WTC11 (cell line): ENCODE measurements around the gene MLYCD.

Source experiments
- FOXK1 ChIP-seq: sonication (generic); formaldehyde crosslinking; IDR thresholded peaks from 2 replicates; pipeline ENCODE4 v1.8.0; 2022; ENCODE audit warnings: mild to moderate bottlenecking, moderate library complexity, missing genetic modification reagents
- GRHL2 ChIP-seq: fragments of 250-450 bp; sonication (Bioruptor Pico); IDR thresholded peaks from 2 replicates; pipeline ENCODE4 v1.8.0; 2022; ENCODE audit warnings: mild to moderate bottlenecking, moderate library complexity; ENCODE audit not compliant: insufficient replicate concordance, severe bottlenecking
- JUN ChIP-seq: sonication (generic); formaldehyde crosslinking; IDR thresholded peaks from 2 replicates; pipeline ENCODE4 v1.8.0; 2023; ENCODE audit warnings: mild to moderate bottlenecking, missing genetic modification reagents
- NFATC4 ChIP-seq: fragments of 250-450 bp; sonication (Bioruptor Pico); IDR thresholded peaks from 2 replicates; pipeline ENCODE4 v1.9.0; 2021; ENCODE audit warnings: mild to moderate bottlenecking
- NFYB ChIP-seq: sonication (generic); formaldehyde crosslinking; conservative IDR thresholded peaks from 2 replicates; pipeline ENCODE4 v1.8.0; 2022; ENCODE audit warnings: low read depth, missing genetic modification reagents
- NR2C2 ChIP-seq: sonication (generic); formaldehyde crosslinking; IDR thresholded peaks from 2 replicates; pipeline ENCODE4 v1.8.0; 2022; ENCODE audit warnings: mild to moderate bottlenecking, missing genetic modification reagents
- SP1 ChIP-seq: sonication (generic); formaldehyde crosslinking; conservative IDR thresholded peaks from 2 replicates; pipeline ENCODE4 v1.8.1; 2022; ENCODE audit warnings: missing genetic modification reagents
- ZNF138 ChIP-seq: sonication (generic); formaldehyde crosslinking; conservative IDR thresholded peaks from 2 replicates; pipeline ENCODE4 v1.8.1; 2022; ENCODE audit warnings: mild to moderate bottlenecking, moderate library complexity, missing genetic modification reagents
- TF ChIP-seq, protein P1 (sequence below): fragments of 200-600 bp; IDR thresholded peaks from 2 replicates; pipeline ENCODE4 v1.8.0; 2022; ENCODE audit warnings: antibody characterized with exemption
- TF ChIP-seq, protein P2 (sequence below): sonication (generic); formaldehyde crosslinking; IDR thresholded peaks from 2 replicates; pipeline ENCODE4 v1.8.0; 2023; ENCODE audit warnings: missing genetic modification reagents
- TF ChIP-seq, protein P3 (sequence below): sonication (generic); formaldehyde crosslinking; conservative IDR thresholded peaks from 2 replicates; pipeline ENCODE4 v1.8.1; 2022; ENCODE audit warnings: mild to moderate bottlenecking, missing genetic modification reagents
- TF ChIP-seq, protein P4 (sequence below): sonication (generic); formaldehyde crosslinking; IDR thresholded peaks from 2 replicates; pipeline ENCODE4 v1.8.0; 2022; ENCODE audit warnings: mild to moderate bottlenecking, missing genetic modification reagents

DNA sequence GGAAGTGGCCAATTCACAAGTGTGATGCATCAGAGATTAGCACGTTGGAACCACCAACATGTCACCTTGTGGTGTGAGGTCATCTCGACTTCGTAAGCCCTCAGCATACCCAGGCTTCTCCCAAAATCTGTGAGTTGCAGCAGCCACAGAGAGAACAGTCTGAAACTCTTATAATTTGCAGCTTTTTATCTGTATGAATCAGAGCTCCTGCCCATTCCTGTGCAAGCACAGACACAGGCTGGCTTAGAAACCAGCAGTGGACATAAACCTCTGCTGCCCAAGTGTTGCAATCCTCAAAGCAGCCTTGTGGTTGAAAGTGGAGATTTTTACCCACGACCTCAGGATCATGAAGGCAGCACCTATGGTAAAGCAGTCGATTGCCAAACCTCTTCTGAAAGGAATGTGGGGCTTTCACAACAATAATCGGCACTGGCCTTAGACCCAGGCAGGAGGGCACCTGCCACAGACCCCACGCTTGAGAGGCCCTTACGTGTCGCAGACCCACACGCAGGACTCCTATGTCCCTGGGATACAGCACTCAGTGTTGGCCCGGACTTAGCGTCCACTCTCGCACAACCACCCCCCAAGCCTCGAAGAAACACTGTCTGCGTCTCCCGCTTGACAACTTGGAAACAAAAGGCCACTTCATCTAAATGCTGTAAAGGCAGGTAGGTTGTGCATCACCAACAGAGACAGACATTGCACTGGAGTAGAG, 29.6 kb downstream of the MLYCD start:
- TF ChIP-seq, protein P1, sequence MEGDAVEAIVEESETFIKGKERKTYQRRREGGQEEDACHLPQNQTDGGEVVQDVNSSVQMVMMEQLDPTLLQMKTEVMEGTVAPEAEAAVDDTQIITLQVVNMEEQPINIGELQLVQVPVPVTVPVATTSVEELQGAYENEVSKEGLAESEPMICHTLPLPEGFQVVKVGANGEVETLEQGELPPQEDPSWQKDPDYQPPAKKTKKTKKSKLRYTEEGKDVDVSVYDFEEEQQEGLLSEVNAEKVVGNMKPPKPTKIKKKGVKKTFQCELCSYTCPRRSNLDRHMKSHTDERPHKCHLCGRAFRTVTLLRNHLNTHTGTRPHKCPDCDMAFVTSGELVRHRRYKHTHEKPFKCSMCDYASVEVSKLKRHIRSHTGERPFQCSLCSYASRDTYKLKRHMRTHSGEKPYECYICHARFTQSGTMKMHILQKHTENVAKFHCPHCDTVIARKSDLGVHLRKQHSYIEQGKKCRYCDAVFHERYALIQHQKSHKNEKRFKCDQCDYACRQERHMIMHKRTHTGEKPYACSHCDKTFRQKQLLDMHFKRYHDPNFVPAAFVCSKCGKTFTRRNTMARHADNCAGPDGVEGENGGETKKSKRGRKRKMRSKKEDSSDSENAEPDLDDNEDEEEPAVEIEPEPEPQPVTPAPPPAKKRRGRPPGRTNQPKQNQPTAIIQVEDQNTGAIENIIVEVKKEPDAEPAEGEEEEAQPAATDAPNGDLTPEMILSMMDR = no peak
- TF ChIP-seq GRHL2 (CRISPR knock-in tag) (no peak), SP1 (CRISPR knock-in tag) (no peak), NR2C2 (no peak), NFYB (CRISPR knock-in tag) (no peak), JUN (CRISPR knock-in tag) (no peak), ZNF138 (CRISPR knock-in tag) (no peak), FOXK1 (CRISPR knock-in tag) (no peak), NFATC4 (no peak)
- TF ChIP-seq, protein P2, sequence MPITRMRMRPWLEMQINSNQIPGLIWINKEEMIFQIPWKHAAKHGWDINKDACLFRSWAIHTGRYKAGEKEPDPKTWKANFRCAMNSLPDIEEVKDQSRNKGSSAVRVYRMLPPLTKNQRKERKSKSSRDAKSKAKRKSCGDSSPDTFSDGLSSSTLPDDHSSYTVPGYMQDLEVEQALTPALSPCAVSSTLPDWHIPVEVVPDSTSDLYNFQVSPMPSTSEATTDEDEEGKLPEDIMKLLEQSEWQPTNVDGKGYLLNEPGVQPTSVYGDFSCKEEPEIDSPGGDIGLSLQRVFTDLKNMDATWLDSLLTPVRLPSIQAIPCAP (CRISPR knock-in tag) = no peak
- TF ChIP-seq, protein P3, sequence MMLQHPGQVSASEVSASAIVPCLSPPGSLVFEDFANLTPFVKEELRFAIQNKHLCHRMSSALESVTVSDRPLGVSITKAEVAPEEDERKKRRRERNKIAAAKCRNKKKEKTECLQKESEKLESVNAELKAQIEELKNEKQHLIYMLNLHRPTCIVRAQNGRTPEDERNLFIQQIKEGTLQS = no peak
- TF ChIP-seq, protein P4, sequence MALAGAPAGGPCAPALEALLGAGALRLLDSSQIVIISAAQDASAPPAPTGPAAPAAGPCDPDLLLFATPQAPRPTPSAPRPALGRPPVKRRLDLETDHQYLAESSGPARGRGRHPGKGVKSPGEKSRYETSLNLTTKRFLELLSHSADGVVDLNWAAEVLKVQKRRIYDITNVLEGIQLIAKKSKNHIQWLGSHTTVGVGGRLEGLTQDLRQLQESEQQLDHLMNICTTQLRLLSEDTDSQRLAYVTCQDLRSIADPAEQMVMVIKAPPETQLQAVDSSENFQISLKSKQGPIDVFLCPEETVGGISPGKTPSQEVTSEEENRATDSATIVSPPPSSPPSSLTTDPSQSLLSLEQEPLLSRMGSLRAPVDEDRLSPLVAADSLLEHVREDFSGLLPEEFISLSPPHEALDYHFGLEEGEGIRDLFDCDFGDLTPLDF (CRISPR knock-in tag) = no peak
